Stomach (tissue), 4 donors: Measurements from ENCODE around the gene MYH9.

Experiments used
- CTCF ChIP-seq, 7 experiments: fragments of 450-650 bp in 4 of 7; fragments of 200-600 bp in 3 of 7; sonication (generic) in 3 of 7; IDR thresholded peaks; one replicate each; pipeline ENCODE4 v1.5.1; 2016 to 2019; ENCODE audit warnings: antibody characterized with exemption in 7 of 7, control low read depth in 2 of 7, mild to moderate bottlenecking in 1 of 7
- EP300 ChIP-seq: sonication (generic); formaldehyde crosslinking; IDR thresholded peaks from one replicate; pipeline ENCODE4 v1.6.1; 2017; ENCODE audit warnings: antibody characterized with exemption
- POLR2A ChIP-seq, 4 donors: fragments of 450-650 bp; IDR thresholded peaks; one replicate each; pipeline ENCODE4 v1.6.1; 2016; ENCODE audit warnings: antibody characterized with exemption in 4 of 4, control low read depth in 2 of 4, mild to moderate bottlenecking in 1 of 4, moderate library complexity in 1 of 4
- POLR2AphosphoS5 ChIP-seq, 3 donors: sonication (generic); formaldehyde crosslinking; IDR thresholded peaks; one replicate each; pipeline ENCODE4 v1.6.1; 2016; ENCODE audit warnings: antibody characterized with exemption in 3 of 3

GRCh38 chr22:36315325-36315724 lies 72.4 kb downstream of the MYH9 start:
- TF ChIP-seq CTCF (IDR thresholded peaks at IDR 0.05) (no peak), POLR2AphosphoS5 (IDR thresholded peaks at IDR 0.05) (no peak), POLR2A (IDR thresholded peaks at IDR 0.05) (no peak), EP300 (no peak)
